ENCODE results near the gene SMU1. TPM values are rescaled to one million over a fixed set of nuclear protein-coding genes. Genes with fewer than 3 reads are reported as not detected.

The SMU1 gene
- total and polyA plus RNA-seq, 2 of the 13 experiments (the other 11 are each of a cell fraction or from before 2014, with no cell fraction given) = 12.9 to 36.6 TPM

DNA sequence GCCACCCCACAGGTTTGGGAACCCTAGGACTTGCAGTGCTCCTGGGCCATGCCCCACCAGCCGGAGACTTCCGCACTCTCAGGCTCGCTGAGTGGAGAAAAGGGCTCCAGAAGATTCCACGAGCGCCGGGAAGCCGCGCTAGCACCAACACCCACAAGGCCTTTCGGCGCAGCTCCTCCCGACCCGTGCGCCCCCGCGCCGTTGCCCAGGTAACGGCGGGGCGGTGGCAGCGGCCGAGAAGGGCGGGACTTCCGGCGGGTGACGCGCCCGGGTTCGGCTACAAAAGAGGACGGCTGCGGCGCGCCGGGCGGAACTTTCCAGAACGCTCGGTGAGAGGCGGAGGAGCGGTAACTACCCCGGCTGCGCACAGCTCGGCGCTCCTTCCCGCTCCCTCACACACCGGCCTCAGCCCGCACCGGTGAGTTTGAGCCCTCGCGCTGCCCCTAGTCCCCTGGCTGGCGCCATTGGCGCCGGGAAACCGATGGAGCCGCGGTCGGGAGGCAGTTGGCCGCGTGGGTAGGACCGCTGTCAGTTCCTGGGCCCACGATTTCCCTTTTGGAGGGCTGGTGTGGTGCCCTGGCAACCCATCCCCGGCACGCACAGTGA, 51.4 kb downstream of the SMU1 start, which contains the start of gene DNAJA1 (continued):
- TF ChIP-seq, protein P1, sequence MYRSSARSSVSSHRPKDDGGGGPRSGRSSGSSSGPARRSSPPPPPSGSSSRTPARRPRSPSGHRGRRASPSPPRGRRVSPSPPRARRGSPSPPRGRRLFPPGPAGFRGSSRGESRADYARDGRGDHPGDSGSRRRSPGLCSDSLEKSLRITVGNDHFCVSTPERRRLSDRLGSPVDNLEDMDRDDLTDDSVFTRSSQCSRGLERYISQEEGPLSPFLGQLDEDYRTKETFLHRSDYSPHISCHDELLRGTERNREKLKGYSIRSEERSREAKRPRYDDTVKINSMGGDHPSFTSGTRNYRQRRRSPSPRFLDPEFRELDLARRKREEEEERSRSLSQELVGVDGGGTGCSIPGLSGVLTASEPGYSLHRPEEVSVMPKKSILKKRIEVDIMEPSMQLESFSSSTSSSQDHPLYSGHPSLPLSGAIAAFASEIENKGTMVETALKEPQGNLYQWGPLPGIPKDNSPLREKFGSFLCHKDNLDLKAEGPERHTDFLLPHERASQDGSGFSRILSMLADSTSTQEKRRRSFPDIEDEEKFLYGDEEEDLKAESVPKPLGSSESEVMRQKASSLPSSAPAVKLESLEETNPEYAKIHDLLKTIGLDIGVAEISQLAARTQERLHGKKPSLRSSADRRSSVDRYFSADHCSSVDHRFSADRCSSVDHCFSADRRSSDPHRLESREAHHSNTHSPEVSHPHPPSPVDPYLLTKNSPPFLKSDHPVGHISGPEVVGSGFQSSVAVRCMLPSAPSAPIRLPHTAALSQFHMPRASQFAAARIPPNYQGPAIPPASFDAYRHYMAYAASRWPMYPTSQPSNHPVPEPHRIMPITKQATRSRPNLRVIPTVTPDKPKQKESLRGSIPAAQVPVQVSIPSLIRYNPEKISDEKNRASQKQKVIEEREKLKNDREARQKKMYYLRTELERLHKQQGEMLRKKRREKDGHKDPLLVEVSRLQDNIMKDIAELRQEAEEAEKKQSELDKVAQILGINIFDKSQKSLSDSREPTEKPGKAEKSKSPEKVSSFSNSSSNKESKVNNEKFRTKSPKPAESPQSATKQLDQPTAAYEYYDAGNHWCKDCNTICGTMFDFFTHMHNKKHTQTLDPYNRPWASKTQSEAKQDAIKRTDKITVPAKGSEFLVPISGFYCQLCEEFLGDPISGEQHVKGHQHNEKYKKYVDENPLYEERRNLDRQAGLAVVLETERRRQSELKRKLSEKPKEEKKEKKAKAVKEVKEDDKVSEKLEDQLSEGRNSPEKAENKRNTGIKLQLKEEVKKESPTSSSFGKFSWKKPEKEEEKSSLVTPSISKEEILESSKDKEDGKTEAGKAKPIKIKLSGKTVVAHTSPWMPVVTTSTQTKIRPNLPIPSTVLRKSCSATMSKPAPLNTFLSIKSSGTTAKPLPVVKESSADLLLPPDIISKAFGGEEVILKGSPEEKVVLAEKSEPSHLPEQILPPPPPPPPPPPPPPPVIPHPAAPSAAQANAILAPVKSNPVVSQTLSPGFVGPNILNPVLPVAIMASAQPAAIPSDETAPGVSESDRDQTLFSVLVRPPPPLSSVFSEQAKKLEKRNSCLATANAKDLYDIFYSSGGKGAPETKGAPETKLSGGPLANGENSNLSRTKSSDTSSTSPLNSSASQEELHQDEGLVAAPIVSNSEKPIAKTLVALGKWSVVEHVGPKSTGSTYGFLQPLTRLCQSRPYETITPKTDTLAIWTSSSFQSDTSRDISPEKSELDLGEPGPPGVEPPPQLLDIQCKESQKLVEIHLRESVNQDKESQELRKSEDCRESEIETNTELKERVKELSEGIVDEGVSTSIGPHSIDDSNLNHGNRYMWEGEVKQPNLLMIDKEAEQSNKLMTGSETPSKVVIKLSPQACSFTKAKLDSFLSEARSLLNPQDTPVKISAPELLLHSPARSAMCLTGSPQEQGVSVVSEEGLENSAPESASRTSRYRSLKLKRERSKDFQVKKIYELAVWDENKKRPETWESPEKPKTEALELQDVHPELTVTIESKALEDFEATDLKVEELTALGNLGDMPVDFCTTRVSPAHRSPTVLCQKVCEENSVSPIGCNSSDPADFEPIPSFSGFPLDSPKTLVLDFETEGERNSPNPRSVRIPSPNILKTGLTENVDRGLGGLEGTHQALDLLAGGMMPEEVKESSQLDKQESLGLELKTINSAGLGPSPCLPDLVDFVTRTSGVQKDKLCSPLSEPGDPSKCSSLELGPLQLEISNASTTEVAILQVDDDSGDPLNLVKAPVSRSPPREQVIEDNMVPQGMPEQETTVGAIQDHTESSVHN (CRISPR knock-in tag; IDR thresholded peaks at IDR 0.05) = no peak; the same call in 1 of the 2 replicates
- TF ChIP-seq TCF12 (IDR thresholded peaks at IDR 0.05) = no peak
- TF ChIP-seq TCF12 (CRISPR knock-in tag; IDR thresholded peaks at IDR 0.05) = peak; percentile 85
- peak; percentile 28; the same call in 1 of the 2 replicates for TF ChIP-seq PITX1 (CRISPR knock-in tag; IDR thresholded peaks at IDR 0.05)
- no peak for TF ChIP-seq ZNF569 (CRISPR knock-in tag; IDR thresholded peaks at IDR 0.05; ENCODE audit: borderline replicate concordance)
- TF ChIP-seq ZNF709 (CRISPR knock-in tag; IDR thresholded peaks at IDR 0.05) = no peak
- TF ChIP-seq, protein P2, sequence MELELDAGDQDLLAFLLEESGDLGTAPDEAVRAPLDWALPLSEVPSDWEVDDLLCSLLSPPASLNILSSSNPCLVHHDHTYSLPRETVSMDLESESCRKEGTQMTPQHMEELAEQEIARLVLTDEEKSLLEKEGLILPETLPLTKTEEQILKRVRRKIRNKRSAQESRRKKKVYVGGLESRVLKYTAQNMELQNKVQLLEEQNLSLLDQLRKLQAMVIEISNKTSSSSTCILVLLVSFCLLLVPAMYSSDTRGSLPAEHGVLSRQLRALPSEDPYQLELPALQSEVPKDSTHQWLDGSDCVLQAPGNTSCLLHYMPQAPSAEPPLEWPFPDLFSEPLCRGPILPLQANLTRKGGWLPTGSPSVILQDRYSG (CRISPR knock-in tag; IDR thresholded peaks at IDR 0.05) = no peak
- peak; percentile 77 for TF ChIP-seq HNRNPLL (IDR thresholded peaks at IDR 0.05; ENCODE audit: low read depth, low read length, poor library complexity, severe bottlenecking)
- TF ChIP-seq MBD4 (IDR thresholded peaks at IDR 0.05; ENCODE audit: borderline replicate concordance, low read length) = no peak
- TF ChIP-seq ZNF558 (CRISPR knock-in tag; IDR thresholded peaks at IDR 0.05; ENCODE audit: borderline replicate concordance) = peak; percentile 85; the same call in 1 of the 2 replicates
- TF ChIP-seq, protein P3, sequence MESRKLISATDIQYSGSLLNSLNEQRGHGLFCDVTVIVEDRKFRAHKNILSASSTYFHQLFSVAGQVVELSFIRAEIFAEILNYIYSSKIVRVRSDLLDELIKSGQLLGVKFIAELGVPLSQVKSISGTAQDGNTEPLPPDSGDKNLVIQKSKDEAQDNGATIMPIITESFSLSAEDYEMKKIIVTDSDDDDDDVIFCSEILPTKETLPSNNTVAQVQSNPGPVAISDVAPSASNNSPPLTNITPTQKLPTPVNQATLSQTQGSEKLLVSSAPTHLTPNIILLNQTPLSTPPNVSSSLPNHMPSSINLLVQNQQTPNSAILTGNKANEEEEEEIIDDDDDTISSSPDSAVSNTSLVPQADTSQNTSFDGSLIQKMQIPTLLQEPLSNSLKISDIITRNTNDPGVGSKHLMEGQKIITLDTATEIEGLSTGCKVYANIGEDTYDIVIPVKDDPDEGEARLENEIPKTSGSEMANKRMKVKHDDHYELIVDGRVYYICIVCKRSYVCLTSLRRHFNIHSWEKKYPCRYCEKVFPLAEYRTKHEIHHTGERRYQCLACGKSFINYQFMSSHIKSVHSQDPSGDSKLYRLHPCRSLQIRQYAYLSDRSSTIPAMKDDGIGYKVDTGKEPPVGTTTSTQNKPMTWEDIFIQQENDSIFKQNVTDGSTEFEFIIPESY (CRISPR knock-in tag; IDR thresholded peaks at IDR 0.05) = no peak
- TF ChIP-seq, protein P4, sequence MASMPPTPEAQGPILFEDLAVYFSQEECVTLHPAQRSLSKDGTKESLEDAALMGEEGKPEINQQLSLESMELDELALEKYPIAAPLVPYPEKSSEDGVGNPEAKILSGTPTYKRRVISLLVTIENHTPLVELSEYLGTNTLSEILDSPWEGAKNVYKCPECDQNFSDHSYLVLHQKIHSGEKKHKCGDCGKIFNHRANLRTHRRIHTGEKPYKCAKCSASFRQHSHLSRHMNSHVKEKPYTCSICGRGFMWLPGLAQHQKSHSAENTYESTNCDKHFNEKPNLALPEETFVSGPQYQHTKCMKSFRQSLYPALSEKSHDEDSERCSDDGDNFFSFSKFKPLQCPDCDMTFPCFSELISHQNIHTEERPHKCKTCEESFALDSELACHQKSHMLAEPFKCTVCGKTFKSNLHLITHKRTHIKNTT (CRISPR knock-in tag; IDR thresholded peaks at IDR 0.05) = no peak
- peak; percentile 95 for TF ChIP-seq ZNF205 (CRISPR knock-in tag; IDR thresholded peaks at IDR 0.05)
- TF ChIP-seq POLR2G (IDR thresholded peaks at IDR 0.05; ENCODE audit: low read depth, low read length) = peak; percentile 97
